Osteoblast (primary cell): ENCODE data around the gene C21orf58. TPM values are rescaled to one million over a fixed set of nuclear protein-coding genes. Genes with fewer than 3 reads are reported as not detected.

Experiments used
- DNase-seq: peaks from one replicate; pipeline ENCODE4 v3.0.0; 2011; ENCODE audit warnings: low spot score, mixed read lengths; ENCODE audit not compliant: insufficient read length; ENCODE audit errors: missing footprints
- H2AFZ ChIP-seq: 2 replicates; pipeline ENCODE4 v1.6.0; 2011; ENCODE audit warnings: mild to moderate bottlenecking, low read length
- H3K27ac ChIP-seq: 2 replicates; pipeline ENCODE4 v1.5.1; 2011; ENCODE audit warnings: mild to moderate bottlenecking, low read depth, low read length, moderate library complexity
- H3K27me3 ChIP-seq: 2 replicates; pipeline ENCODE4 v1.6.0; 2012; ENCODE audit warnings: mild to moderate bottlenecking, control low read depth, inconsistent platforms, low read length, moderate library complexity; ENCODE audit not compliant: insufficient read depth
- H3K36me3 ChIP-seq: 2 replicates; pipeline ENCODE4 v1.5.1; 2011; ENCODE audit warnings: mild to moderate bottlenecking, low read length, control low read depth, moderate library complexity; ENCODE audit not compliant: insufficient read depth
- H3K4me1 ChIP-seq: 2 replicates; pipeline ENCODE4 v1.5.1; 2011; ENCODE audit warnings: mild to moderate bottlenecking, low read length, control low read depth, moderate library complexity; ENCODE audit not compliant: insufficient read depth
- H3K4me2 ChIP-seq: 2 replicates; pipeline ENCODE4 v1.6.0; 2011; ENCODE audit warnings: mild to moderate bottlenecking, low read length; ENCODE audit not compliant: insufficient read depth
- H3K4me3 ChIP-seq: fragments of 200-600 bp; sonication (generic); 3 replicates; pipeline ENCODE4 v1.5.1; 2012; ENCODE audit warnings: mild to moderate bottlenecking, low read length, inconsistent platforms; ENCODE audit not compliant: insufficient read depth
- H3K79me2 ChIP-seq: 2 replicates; pipeline ENCODE4 v1.6.0; 2012; ENCODE audit warnings: mild to moderate bottlenecking, low read length, control low read depth, inconsistent platforms; ENCODE audit not compliant: insufficient read depth
- H3K9me3 ChIP-seq: 2 replicates; pipeline ENCODE4 v1.5.1; 2011; ENCODE audit warnings: low read depth, low read length, control low read depth
- H4K20me1 ChIP-seq: 2 replicates; pipeline ENCODE4 v1.6.0; 2012; ENCODE audit warnings: mild to moderate bottlenecking, low read length, control low read depth; ENCODE audit not compliant: insufficient read depth
- total RNA-seq: library from RNA; depleted of rRNA; stranded (reverse); fragments of >200 nt; gene quantifications from 2 replicates; pipeline ENCODE4 v1.2.3, GENCODE V29; 2012
- TF ChIP-seq, protein P1 (sequence below): IDR thresholded peaks from 2 replicates; pipeline ENCODE4 v1.5.1; 2011; ENCODE audit warnings: mild to moderate bottlenecking, low read depth, low read length, moderate library complexity; ENCODE audit errors: extremely low read depth

The C21orf58 gene
- total RNA-seq, 1 donor: 2.2 TPM

GRCh38 chr21:46356005-46356338 is 32.3 kb upstream of the C21orf58 start:
- H3K4me3 ChIP-seq: no peak overlapping the region
- H3K27ac ChIP-seq: no peak overlapping the region
- H3K27me3 ChIP-seq: no peaks in the 10 kb centered on the region
- H4K20me1 ChIP-seq: no peaks in the 10 kb centered on the region
- H2AFZ ChIP-seq: no peak overlapping the region
- no peaks in the 10 kb centered on the region for H3K9me3 ChIP-seq
- DNase-seq: no peak
- H3K4me2 ChIP-seq: no peak overlapping the region
- peaks cover 28% of the 10 kb centered on the region for H3K36me3 ChIP-seq
- H3K4me1 ChIP-seq: no peaks in the 10 kb centered on the region
- TF ChIP-seq, protein P1, sequence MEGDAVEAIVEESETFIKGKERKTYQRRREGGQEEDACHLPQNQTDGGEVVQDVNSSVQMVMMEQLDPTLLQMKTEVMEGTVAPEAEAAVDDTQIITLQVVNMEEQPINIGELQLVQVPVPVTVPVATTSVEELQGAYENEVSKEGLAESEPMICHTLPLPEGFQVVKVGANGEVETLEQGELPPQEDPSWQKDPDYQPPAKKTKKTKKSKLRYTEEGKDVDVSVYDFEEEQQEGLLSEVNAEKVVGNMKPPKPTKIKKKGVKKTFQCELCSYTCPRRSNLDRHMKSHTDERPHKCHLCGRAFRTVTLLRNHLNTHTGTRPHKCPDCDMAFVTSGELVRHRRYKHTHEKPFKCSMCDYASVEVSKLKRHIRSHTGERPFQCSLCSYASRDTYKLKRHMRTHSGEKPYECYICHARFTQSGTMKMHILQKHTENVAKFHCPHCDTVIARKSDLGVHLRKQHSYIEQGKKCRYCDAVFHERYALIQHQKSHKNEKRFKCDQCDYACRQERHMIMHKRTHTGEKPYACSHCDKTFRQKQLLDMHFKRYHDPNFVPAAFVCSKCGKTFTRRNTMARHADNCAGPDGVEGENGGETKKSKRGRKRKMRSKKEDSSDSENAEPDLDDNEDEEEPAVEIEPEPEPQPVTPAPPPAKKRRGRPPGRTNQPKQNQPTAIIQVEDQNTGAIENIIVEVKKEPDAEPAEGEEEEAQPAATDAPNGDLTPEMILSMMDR: no peak
- no peaks in the 10 kb centered on the region for H3K79me2 ChIP-seq

DNA sequence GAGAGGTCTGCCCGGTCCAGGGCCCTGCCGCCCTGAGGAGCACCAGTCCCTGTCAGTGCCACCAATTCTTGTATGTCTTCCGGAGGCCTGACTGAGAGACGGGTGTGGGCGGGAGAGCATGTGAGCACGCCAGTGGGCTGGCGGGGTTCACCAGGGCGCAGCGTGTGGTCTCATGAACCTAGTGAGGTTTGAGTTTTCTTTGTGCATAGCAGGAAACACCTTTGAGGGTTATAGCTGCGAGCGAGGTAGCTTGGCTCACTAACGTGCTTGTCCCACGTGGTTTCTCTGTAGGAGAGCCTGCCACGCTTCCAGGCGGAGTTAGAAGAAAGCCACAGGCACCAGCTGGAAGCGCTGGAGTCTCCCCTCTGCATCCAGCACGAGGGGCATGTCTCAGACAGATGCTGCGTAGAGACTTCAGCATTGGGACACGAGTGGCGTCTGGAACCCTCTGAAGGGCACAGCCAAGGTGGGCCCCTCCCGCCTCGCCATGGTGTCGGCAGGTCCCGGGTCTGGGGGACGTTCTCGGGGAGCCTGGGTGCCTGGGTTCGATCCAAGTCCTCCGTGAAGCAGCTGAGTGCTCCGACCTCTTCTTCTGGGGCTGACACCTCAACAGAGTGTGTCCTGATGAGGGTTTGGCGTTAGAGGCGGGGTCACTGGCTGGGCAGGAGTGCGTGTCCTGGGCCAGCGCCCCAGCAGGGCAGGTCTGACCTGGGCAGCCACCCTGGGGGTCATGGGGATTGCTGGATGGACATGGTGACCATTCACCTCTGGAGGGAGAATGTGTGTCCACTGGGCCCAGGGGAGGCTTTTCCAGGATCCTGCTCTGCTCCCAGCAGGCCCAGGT is 31.7 kb upstream of the C21orf58 start:
- no peak overlapping the region for H2AFZ ChIP-seq
- DNase-seq: peak; percentile 84
- H4K20me1 ChIP-seq: no peaks in the 10 kb centered on the region
- peaks cover 30% of the 10 kb centered on the region for H3K36me3 ChIP-seq
- TF ChIP-seq, protein P1: no peak
- H3K4me2 ChIP-seq: no peak overlapping the region
- no peak overlapping the region for H3K4me3 ChIP-seq
- no peaks in the 10 kb centered on the region for H3K79me2 ChIP-seq
- no peaks in the 10 kb centered on the region for H3K27me3 ChIP-seq
- H3K4me1 ChIP-seq: no peaks in the 10 kb centered on the region
- H3K9me3 ChIP-seq: no peaks in the 10 kb centered on the region
- H3K27ac ChIP-seq: no peak overlapping the region

DNA sequence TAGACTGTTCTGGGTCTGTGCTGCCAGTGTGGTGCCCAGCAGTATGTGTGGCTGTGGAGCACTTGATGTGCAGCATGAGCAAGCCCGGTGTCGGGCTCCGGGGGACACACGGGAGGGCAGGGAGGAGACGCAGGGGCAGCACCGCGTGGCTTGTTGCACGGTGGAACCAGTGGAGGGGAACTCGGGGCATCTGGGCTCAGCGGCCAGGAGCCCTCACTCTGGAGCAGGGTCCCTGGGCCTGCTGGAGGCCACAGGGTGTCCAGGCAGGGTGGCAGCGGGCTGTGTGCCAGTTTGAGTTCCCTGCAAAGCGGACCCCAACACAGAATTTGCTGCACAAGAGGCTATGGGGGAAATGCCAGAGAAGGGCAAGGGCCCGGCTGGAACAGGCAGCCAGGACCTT is 30.8 kb upstream of the C21orf58 start:
- DNase-seq: no peak
- Histone ChIP-seq H3K27me3 (no peaks in the 10 kb centered on the region), H3K4me3 (no peak overlapping the region), H3K27ac (no peak overlapping the region), H4K20me1 (no peaks in the 10 kb centered on the region), H3K9me3 (no peaks in the 10 kb centered on the region), H2AFZ (no peak overlapping the region), H3K4me1 (no peaks in the 10 kb centered on the region), H3K36me3 (peaks cover 39% of the 10 kb centered on the region), H3K4me2 (no peak overlapping the region), H3K79me2 (no peaks in the 10 kb centered on the region)
- TF ChIP-seq, protein P1: no peak

DNA sequence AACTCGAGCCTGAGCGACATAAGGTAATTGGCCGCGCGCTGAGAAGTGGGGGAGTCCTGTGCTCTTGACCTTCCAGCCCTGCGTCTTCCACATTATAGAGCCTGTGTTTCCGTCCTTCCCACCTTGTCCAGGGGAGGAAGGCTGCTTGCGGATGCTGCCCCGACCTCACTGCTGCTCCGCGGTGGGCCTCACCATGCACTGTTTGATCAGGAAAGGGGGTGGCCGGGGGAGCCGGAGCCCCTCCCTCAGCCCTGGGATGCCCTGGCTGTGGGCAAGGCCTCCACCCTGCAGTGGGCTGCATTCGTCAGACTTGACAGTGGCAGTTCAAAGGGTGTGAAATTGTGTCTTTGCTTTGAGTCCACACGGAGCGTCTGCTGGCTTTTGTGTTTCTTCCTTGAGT is 30.4 kb upstream of the C21orf58 start:
- Histone ChIP-seq H3K4me3 (no peak overlapping the region), H3K4me2 (no peak overlapping the region), H3K36me3 (peaks cover 43% of the 10 kb centered on the region), H2AFZ (no peak overlapping the region), H3K79me2 (no peaks in the 10 kb centered on the region), H3K27me3 (no peaks in the 10 kb centered on the region), H4K20me1 (no peaks in the 10 kb centered on the region), H3K9me3 (no peaks in the 10 kb centered on the region), H3K4me1 (no peaks in the 10 kb centered on the region), H3K27ac (no peak overlapping the region)
- TF ChIP-seq, protein P1: no peak
- peak; percentile 52 for DNase-seq
